Measurements from ENCODE around the gene MFAP1. TPM values are rescaled to one million over a fixed set of nuclear protein-coding genes. Genes with fewer than 3 reads are reported as not detected.
"Not testable (repeated sequence)": the region's sequence is repeated elsewhere in the genome, so short reads cannot be mapped to it uniquely, and the experiment has no call there.

Gene MFAP1
- total RNA-seq, 3 donors from 2014 or later (not counting 1 experiment from before 2014, with no cell fraction given), result 10.2 to 13.3 (median 12.3) TPM

GRCh38 chr15:43845421-43845820 lies 20.9 kb upstream of the MFAP1 start:
- H3K27me3 ChIP-seq (ENCODE audit: control insufficient read depth, insufficient read depth, low read length), result no peaks in the 10 kb centered on the region
- H3K27ac Mint-ChIP-seq, result peak overlapping the region in 1 of 2 donors; percentile 51
- H3K27me3 Mint-ChIP-seq (ENCODE audit: low read depth in 2 of 2), result no peaks in the 10 kb centered on the region
- H3K4me3 Mint-ChIP-seq, result no peak overlapping the region
- no peaks in the 10 kb centered on the region for H3K36me3 Mint-ChIP-seq
- H3K4me1 ChIP-seq (ENCODE audit: control insufficient read depth, insufficient read depth, low read length), result no peaks in the 10 kb centered on the region
- intact Hi-C loops (cut with micrococcal nuclease), result no loop called here
- H3K9me3 ChIP-seq (ENCODE audit: control insufficient read depth, insufficient read depth, low read length), result no peaks in the 10 kb centered on the region
- no peak for TF ChIP-seq CTCF (IDR thresholded peaks at IDR 0.05)
- H3K36me3 ChIP-seq (ENCODE audit: control insufficient read depth, insufficient read depth, low read length), result peaks cover 23% of the 10 kb centered on the region
- no peaks in the 10 kb centered on the region for H3K4me1 Mint-ChIP-seq
- H3K9me3 Mint-ChIP-seq, result no peaks in the 10 kb centered on the region
- DNase-seq (no peak), ATAC-seq (no peak)
- H3K4me3 ChIP-seq (ENCODE audit: low read length), result no peak overlapping the region
- H3K27ac ChIP-seq (ENCODE audit: low read length), result no peak overlapping the region

- peaks cover 12 to 20% of the 10 kb centered on the region in 2 donors for H3K4me1 Mint-ChIP-seq
- intact Hi-C loops (cut with micrococcal nuclease); H3K27me3 Mint-ChIP-seq (ENCODE audit: low read depth in 2 of 2); H3K27ac ChIP-seq (ENCODE audit: low read length); H3K27me3 ChIP-seq (ENCODE audit: control insufficient read depth, insufficient read depth, low read length); ATAC-seq; H3K4me3 ChIP-seq (ENCODE audit: low read length); H3K4me1 ChIP-seq (ENCODE audit: control insufficient read depth, insufficient read depth, low read length); H3K9me3 Mint-ChIP-seq; H3K9me3 ChIP-seq (ENCODE audit: control insufficient read depth, insufficient read depth, low read length); H3K4me3 Mint-ChIP-seq; DNase-seq; H3K36me3 Mint-ChIP-seq; H3K36me3 ChIP-seq (ENCODE audit: control insufficient read depth, insufficient read depth, low read length): not testable (repeated sequence)
- 92% methylated on average over 6 of the region's 6 CpGs for WGBS (ENCODE audit: insufficient coverage)
- peak overlapping the region in 1 of 2 donors; percentile 8 for H3K27ac Mint-ChIP-seq
These were observed 8.0 kb upstream of the MFAP1 start for GRCh38 chr15:43832485-43832884.

GRCh38 chr15:43831519-43832052 lies 7.1 kb upstream of the MFAP1 start:
- Mint-ChIP-seq H3K4me1 (peaks cover 20 to 29% of the 10 kb centered on the region in 2 donors), H3K27ac (peak overlapping the region; percentile 8 to 36)
- H3K9me3 ChIP-seq (ENCODE audit: control insufficient read depth, insufficient read depth, low read length); H3K36me3 ChIP-seq (ENCODE audit: control insufficient read depth, insufficient read depth, low read length); DNase-seq; H3K4me3 Mint-ChIP-seq; intact Hi-C loops (cut with micrococcal nuclease); H3K27me3 ChIP-seq (ENCODE audit: control insufficient read depth, insufficient read depth, low read length); H3K27ac ChIP-seq (ENCODE audit: low read length); H3K4me3 ChIP-seq (ENCODE audit: low read length); H3K36me3 Mint-ChIP-seq; H3K9me3 Mint-ChIP-seq; H3K27me3 Mint-ChIP-seq (ENCODE audit: low read depth in 2 of 2); ATAC-seq: not testable (repeated sequence)
- H3K4me1 ChIP-seq (ENCODE audit: control insufficient read depth, insufficient read depth, low read length), result peaks cover 13% of the 10 kb centered on the region
- 96% methylated on average over 14 of the region's 14 CpGs for WGBS (ENCODE audit: insufficient coverage)

GRCh38 chr15:43830691-43831275 lies 6.3 kb upstream of the MFAP1 start:
- H3K36me3 ChIP-seq (ENCODE audit: control insufficient read depth, insufficient read depth, low read length); H3K4me3 Mint-ChIP-seq; DNase-seq; ATAC-seq; H3K27ac Mint-ChIP-seq; H3K27me3 ChIP-seq (ENCODE audit: control insufficient read depth, insufficient read depth, low read length); H3K27ac ChIP-seq (ENCODE audit: low read length); H3K27me3 Mint-ChIP-seq (ENCODE audit: low read depth in 2 of 2); H3K4me3 ChIP-seq (ENCODE audit: low read length); intact Hi-C loops (cut with micrococcal nuclease); H3K9me3 Mint-ChIP-seq; H3K36me3 Mint-ChIP-seq; H3K9me3 ChIP-seq (ENCODE audit: control insufficient read depth, insufficient read depth, low read length): not testable (repeated sequence)
- peaks cover 21% of the 10 kb centered on the region for H3K4me1 ChIP-seq (ENCODE audit: control insufficient read depth, insufficient read depth, low read length)
- WGBS (ENCODE audit: insufficient coverage), result 84% methylated on average over 9 of the region's 9 CpGs
- peaks cover 20 to 35% of the 10 kb centered on the region in 2 donors for H3K4me1 Mint-ChIP-seq

GRCh38 chr15:43829951-43830540 lies 5.6 kb upstream of the MFAP1 start:
- H3K36me3 Mint-ChIP-seq; DNase-seq; H3K9me3 ChIP-seq (ENCODE audit: control insufficient read depth, insufficient read depth, low read length); H3K27ac ChIP-seq (ENCODE audit: low read length); H3K4me3 Mint-ChIP-seq; ATAC-seq; H3K4me3 ChIP-seq (ENCODE audit: low read length); H3K36me3 ChIP-seq (ENCODE audit: control insufficient read depth, insufficient read depth, low read length); H3K27me3 ChIP-seq (ENCODE audit: control insufficient read depth, insufficient read depth, low read length); H3K27me3 Mint-ChIP-seq (ENCODE audit: low read depth in 2 of 2); H3K9me3 Mint-ChIP-seq; intact Hi-C loops (cut with micrococcal nuclease): not testable (repeated sequence)
- WGBS (ENCODE audit: insufficient coverage), result 96% methylated on average over 8 of the region's 9 CpGs
- H3K27ac Mint-ChIP-seq, result peak overlapping the region in 1 of 2 donors; percentile 11
- H3K4me1 ChIP-seq (ENCODE audit: control insufficient read depth, insufficient read depth, low read length), result peaks cover 26% of the 10 kb centered on the region
- H3K4me1 Mint-ChIP-seq, result peaks cover 21 to 35% of the 10 kb centered on the region in 2 donors
